Ascending aorta (tissue), 2 donors: ENCODE data around the gene CS. TPM values are rescaled to one million over a fixed set of nuclear protein-coding genes. Genes with fewer than 3 reads are reported as not detected.
A peak's percentile ranks its signal among the peaks of the same experiment; 100 is the strongest.

ENCODE experiments used
- DNase-seq, 2 donors: peaks; one replicate each; pipeline ENCODE4 v3.0.0-alpha.2; 2019; ENCODE audit warnings: low spot score in 2 of 2
- H3K27ac ChIP-seq, 2 donors: fragments of 200-600 bp; sonication (generic); one replicate each; pipeline ENCODE4 v1.5.1; 2016 to 2017; ENCODE audit warnings: mild to moderate bottlenecking in 1 of 2
- H3K27me3 ChIP-seq: fragments of 200-600 bp; sonication (generic); one replicate; pipeline ENCODE4 v1.5.1; 2017
- H3K36me3 ChIP-seq, 2 donors: fragments of 200-600 bp; sonication (generic); one replicate each; pipeline ENCODE4 v1.5.1; 2016
- H3K4me1 ChIP-seq, 2 donors: fragments of 200-600 bp; sonication (generic); one replicate each; pipeline ENCODE4 v1.5.1; 2016 to 2017; ENCODE audit warnings: mild to moderate bottlenecking in 1 of 2
- H3K4me3 ChIP-seq, 2 donors: fragments of 200-600 bp; sonication (generic); one replicate each; pipeline ENCODE4 v1.5.1; 2016 to 2017; ENCODE audit warnings: mild to moderate bottlenecking in 1 of 2
- H3K9me3 ChIP-seq, 2 donors: fragments of 200-600 bp; sonication (generic); one replicate each; pipeline ENCODE4 v1.5.1; 2016
- intact Hi-C: fragments of 100-400 bp; cut with DNase I; formaldehyde crosslinking; loops from one replicate; pipeline ENCODE4 v1.15.1; 2023
- total RNA-seq: library from RNA; depleted of rRNA; stranded (reverse); fragments of >200 nt; gene quantifications from one replicate; pipeline ENCODE4 v1.1.0, GENCODE V29; 2016
- TF ChIP-seq, protein P1 (sequence below), 3 experiments: fragments of 200-600 bp in 2 of 3; fragments of 450-650 bp in 1 of 3; sonication (generic) in 2 of 3; IDR thresholded peaks; one replicate each; pipeline ENCODE4 v1.5.1; 2016 to 2019; ENCODE audit warnings: antibody characterized with exemption in 3 of 3, mild to moderate bottlenecking in 1 of 3, moderate library complexity in 1 of 3

Gene CS
- total RNA-seq, 1 donor from 2014 or later: 55.2 TPM

DNA sequence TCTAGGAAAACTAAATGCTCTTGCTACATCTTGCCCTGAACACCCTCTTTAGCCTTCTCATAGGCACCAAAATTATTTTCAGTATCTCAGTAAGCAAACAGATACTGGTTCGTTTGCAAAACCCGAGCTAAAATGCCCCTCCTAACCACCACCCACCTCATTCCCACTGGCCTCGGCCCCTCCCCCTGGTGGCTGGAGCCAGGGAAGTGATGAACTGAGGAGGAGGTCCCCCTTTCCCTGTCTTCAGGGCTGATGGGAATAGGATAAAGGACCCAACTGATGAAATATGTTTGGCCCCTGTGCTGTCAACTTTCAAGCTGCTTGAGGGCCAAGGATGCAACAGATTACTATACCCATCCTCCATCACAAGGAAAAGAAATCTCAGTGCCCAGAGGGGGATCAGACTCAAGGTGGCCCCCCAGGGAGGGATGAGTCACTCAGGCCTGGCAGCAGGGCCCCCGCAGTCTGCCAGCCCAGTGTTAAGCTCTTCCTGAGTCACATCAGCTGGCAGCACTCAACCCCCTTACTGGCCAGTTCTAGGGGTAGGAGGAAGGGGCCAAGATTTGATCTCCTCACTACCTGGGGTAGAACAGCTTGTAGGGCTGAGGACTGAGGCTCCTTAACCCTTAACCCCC, 43.7 kb downstream of the CS start:
- peaks cover 41 to 45% of the 10 kb centered on the region in 2 donors for H3K36me3 ChIP-seq
- H3K27me3 ChIP-seq: no peaks in the 10 kb centered on the region
- H3K4me3 ChIP-seq: peak overlapping the region; percentile 69 to 89
- intact Hi-C loops: no loop called here
- H3K27ac ChIP-seq: peak overlapping the region; percentile 6 to 89
- peaks cover 3 to 19% of the 10 kb centered on the region in 2 donors for H3K4me1 ChIP-seq
- DNase-seq: no peak
- H3K9me3 ChIP-seq: no peaks in the 10 kb centered on the region
- TF ChIP-seq, protein P1, sequence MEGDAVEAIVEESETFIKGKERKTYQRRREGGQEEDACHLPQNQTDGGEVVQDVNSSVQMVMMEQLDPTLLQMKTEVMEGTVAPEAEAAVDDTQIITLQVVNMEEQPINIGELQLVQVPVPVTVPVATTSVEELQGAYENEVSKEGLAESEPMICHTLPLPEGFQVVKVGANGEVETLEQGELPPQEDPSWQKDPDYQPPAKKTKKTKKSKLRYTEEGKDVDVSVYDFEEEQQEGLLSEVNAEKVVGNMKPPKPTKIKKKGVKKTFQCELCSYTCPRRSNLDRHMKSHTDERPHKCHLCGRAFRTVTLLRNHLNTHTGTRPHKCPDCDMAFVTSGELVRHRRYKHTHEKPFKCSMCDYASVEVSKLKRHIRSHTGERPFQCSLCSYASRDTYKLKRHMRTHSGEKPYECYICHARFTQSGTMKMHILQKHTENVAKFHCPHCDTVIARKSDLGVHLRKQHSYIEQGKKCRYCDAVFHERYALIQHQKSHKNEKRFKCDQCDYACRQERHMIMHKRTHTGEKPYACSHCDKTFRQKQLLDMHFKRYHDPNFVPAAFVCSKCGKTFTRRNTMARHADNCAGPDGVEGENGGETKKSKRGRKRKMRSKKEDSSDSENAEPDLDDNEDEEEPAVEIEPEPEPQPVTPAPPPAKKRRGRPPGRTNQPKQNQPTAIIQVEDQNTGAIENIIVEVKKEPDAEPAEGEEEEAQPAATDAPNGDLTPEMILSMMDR (IDR thresholded peaks at IDR 0.05): no peak

DNA sequence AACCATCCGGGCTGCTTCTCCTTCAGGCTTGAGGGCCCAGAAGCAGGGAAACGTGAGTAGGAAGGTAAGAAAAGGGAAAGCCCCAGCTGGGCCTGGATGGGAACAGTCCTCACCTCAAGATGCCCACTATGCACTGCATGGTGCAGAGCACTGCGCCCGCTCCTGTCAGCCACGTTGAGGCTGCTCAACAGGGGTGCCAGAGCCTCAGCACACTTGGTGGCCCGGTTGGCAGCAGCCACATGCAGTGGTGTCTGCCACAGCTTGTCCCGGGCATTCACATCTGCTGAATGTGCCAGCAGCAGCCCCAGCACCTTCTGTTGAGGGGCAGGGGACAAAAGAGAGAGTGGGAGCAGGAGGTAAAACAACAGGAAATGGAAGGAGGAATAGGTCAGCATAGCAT, 44.5 kb downstream of the CS start:
- Histone ChIP-seq H3K27ac (no peak overlapping the region), H3K4me1 (peaks cover 3 to 19% of the 10 kb centered on the region in 2 donors), H3K27me3 (no peaks in the 10 kb centered on the region), H3K36me3 (peaks cover 47 to 53% of the 10 kb centered on the region in 2 donors), H3K9me3 (no peaks in the 10 kb centered on the region), H3K4me3 (no peak overlapping the region)
- no peak for DNase-seq
- TF ChIP-seq, protein P1 (IDR thresholded peaks at IDR 0.05): no peak
- intact Hi-C loops: no loop called here

DNA sequence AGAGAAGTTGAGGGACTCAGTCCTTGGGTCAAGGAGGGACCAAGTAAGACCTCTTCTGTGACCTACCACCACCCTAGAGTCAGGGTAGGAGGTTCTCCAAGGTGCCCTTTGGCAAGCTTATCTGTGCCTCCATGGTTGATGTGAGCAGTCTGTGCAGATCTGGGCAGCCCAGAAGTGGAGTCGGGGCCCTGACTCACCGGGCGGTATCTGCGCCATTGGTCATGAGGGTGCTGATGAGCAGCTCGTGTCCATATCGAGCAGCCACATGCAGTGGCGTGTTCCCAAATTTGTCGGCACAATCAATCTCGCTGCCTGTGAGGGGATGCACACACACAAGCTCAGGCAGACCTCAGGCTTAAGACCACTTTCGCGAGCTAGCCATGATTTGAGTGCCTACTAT, 47.0 kb downstream of the CS start:
- intact Hi-C loops: no loop called here
- peaks cover 3 to 12% of the 10 kb centered on the region in 2 donors for H3K4me1 ChIP-seq
- H3K27me3 ChIP-seq: no peaks in the 10 kb centered on the region
- no peak overlapping the region for H3K4me3 ChIP-seq
- H3K9me3 ChIP-seq: no peaks in the 10 kb centered on the region
- no peak overlapping the region for H3K27ac ChIP-seq
- H3K36me3 ChIP-seq: peaks cover 71 to 79% of the 10 kb centered on the region in 2 donors
- TF ChIP-seq, protein P1 (IDR thresholded peaks at IDR 0.05): no peak
- no peak for DNase-seq

DNA sequence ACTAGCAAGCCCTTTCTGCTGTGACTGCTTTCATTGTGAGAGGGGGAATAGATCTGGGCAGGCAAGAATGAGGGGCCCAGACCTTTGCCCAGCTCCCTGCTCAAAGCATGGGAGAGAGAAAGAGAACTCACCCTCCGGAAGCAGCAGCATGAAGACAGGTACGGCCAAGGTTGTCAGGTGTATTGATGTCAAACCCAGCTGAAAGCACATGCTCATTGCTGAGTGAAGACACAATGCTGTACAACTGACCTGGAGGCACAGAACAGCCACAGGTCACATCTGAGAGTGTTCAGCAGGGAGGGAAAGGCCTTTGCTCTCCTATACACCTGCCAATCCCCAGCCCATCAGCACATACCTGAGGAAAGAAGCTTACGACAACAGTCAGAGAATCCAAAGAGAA, 47.5 kb downstream of the CS start:
- intact Hi-C loops: no loop called here
- TF ChIP-seq, protein P1 (IDR thresholded peaks at IDR 0.05): no peak
- Histone ChIP-seq H3K27ac (no peak overlapping the region), H3K9me3 (no peaks in the 10 kb centered on the region), H3K4me1 (peaks cover 3 to 12% of the 10 kb centered on the region in 2 donors), H3K4me3 (no peak overlapping the region), H3K27me3 (no peaks in the 10 kb centered on the region), H3K36me3 (peaks cover 75 to 83% of the 10 kb centered on the region in 2 donors)
- DNase-seq: no peak

DNA sequence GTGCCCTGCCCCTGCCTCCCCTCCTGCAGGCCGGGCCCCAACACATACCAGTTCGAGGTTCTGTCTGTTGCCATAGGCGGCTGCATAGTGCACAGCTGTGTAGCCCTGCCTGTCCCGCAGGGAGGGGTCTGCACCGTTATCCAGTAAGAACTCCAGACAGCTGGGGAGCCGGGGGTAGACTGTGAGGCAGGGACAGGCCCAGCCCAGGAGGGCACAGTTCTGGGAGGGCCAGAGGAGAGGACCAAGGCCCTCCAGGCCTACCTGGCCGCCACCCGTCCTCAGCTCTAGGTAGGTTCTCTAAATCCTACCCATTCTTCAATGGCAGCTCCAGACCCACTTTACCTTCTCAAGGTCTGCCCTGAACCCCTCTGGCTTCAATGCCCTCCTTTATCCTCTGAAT, 51.4 kb downstream of the CS start:
- Histone ChIP-seq H3K4me3 (no peak overlapping the region), H3K36me3 (peaks cover 93 to 100% of the 10 kb centered on the region in 2 donors), H3K4me1 (no peaks in the 10 kb centered on the region), H3K27ac (no peak overlapping the region), H3K9me3 (no peaks in the 10 kb centered on the region), H3K27me3 (no peaks in the 10 kb centered on the region)
- no peak for DNase-seq
- intact Hi-C loops: no loop called here
- TF ChIP-seq, protein P1 (IDR thresholded peaks at IDR 0.05): no peak
